Measurements from ENCODE around the gene GXYLT2.

Gene GXYLT2

GRCh38 chr3:72904163-72904562, 16.3 kb downstream of the GXYLT2 start:
- no peak for FAIRE-seq
- DNase-seq (ENCODE audit: insufficient read length, low spot score), result no peak
- TF ChIP-seq SPI1 (IDR thresholded peaks at IDR 0.05; ENCODE audit: low read depth, low read length), result no peak
- no peak for TF ChIP-seq TAF1 (IDR thresholded peaks at IDR 0.05; ENCODE audit: low read depth, low read length)
- TF ChIP-seq PAX5 (IDR thresholded peaks at IDR 0.05; ENCODE audit: insufficient read depth, low read length, severe bottlenecking), result no peak
- TF ChIP-seq POLR2A (IDR thresholded peaks at IDR 0.05; ENCODE audit: low read depth, low read length), result no peak
- no peak for TF ChIP-seq POLR2AphosphoS5 (IDR thresholded peaks at IDR 0.05; ENCODE audit: low read depth, low read length)
- TF ChIP-seq POU2F2 (IDR thresholded peaks at IDR 0.05; ENCODE audit: low read depth, low read length), result no peak

GRCh38 chr3:72906154-72906553, 18.3 kb downstream of the GXYLT2 start:
- TF ChIP-seq POLR2A (IDR thresholded peaks at IDR 0.05; ENCODE audit: low read depth, low read length) (no peak), POU2F2 (IDR thresholded peaks at IDR 0.05; ENCODE audit: low read depth, low read length) (no peak), PAX5 (IDR thresholded peaks at IDR 0.05; ENCODE audit: insufficient read depth, low read length, severe bottlenecking) (no peak), TAF1 (IDR thresholded peaks at IDR 0.05; ENCODE audit: low read depth, low read length) (no peak), POLR2AphosphoS5 (IDR thresholded peaks at IDR 0.05; ENCODE audit: low read depth, low read length) (no peak), SPI1 (IDR thresholded peaks at IDR 0.05; ENCODE audit: low read depth, low read length) (no peak)
- no peak for DNase-seq (ENCODE audit: insufficient read length, low spot score)
- FAIRE-seq, result no peak

GRCh38 chr3:72907131-72907711, 19.4 kb downstream of the GXYLT2 start:
- FAIRE-seq, result no peak
- TF ChIP-seq POLR2A (IDR thresholded peaks at IDR 0.05; ENCODE audit: low read depth, low read length) (no peak), POLR2AphosphoS5 (IDR thresholded peaks at IDR 0.05; ENCODE audit: low read depth, low read length) (no peak), SPI1 (IDR thresholded peaks at IDR 0.05; ENCODE audit: low read depth, low read length) (no peak), TAF1 (IDR thresholded peaks at IDR 0.05; ENCODE audit: low read depth, low read length) (no peak), PAX5 (IDR thresholded peaks at IDR 0.05; ENCODE audit: insufficient read depth, low read length, severe bottlenecking) (no peak), POU2F2 (IDR thresholded peaks at IDR 0.05; ENCODE audit: low read depth, low read length) (no peak)

DNA sequence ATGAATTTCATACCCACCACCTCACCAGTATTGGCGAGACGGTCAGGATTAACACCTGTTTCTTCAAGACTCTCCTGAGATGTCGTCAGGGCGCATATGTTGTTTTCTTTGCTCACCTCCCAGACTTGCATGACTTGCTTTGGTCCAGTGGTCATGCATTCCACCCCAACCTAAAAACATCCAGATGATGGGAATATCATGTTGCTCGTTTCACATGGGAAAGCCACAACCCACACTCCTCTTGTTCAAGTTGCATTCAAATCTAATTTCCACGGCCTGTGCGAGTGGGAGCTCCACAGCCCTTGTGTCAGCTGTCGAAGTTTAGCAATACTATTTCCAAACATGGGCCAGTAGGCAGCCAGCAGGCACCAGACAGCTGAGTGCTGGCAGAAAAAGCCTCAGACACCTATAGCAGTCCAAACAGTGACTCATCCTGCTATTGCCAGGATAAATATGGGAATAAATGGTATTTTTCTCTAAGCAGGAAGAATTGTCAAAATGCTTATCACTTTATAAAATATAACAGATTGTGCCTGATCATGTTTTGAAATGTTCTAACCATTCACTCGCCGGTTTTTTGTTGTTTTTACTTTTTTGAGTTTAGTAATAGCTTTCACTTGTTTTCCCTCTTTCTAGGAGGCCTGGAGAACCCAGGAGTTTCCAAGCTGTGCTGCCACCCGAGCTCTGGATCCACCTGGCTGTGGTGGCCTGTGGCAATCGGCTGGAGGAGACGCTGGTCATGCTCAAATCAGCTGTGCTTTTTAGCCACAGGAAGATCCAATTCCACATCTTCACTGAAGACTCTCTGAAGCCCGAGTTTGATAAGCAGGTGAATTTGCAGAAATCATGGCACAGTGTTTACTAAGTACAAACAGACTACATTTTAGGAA, 20.1 kb downstream of the GXYLT2 start:
- FAIRE-seq (no peak), DNase-seq (ENCODE audit: insufficient read length, low spot score) (no peak)

More at GRCh38 chr3:72907131-72907711, 19.4 kb downstream of the GXYLT2 start:
- DNase-seq (ENCODE audit: insufficient read length, low spot score), result no peak

DNA sequence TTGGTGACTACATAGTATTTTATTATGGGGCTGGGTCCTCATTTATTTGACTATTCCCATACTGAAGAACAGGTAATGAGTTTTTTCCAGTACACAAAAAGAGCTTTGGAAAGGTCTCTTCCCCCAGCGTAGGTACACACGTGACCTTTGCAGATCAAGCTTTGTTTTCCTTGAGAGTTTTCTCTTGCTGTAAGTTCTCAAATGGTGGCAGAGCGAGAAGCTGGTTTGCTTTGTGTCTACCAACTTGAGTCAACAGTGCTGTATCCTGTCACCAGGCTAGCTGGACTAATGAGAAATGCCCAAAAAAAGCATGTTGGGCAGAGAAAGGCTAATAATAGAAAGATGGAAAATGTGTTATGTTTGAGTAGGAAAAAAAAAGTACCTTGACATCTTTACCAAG, 21.7 kb downstream of the GXYLT2 start:
- no peak for TF ChIP-seq SPI1 (IDR thresholded peaks at IDR 0.05; ENCODE audit: low read depth, low read length)
- TF ChIP-seq POU2F2 (IDR thresholded peaks at IDR 0.05; ENCODE audit: low read depth, low read length), result no peak
- TF ChIP-seq PAX5 (IDR thresholded peaks at IDR 0.05; ENCODE audit: insufficient read depth, low read length, severe bottlenecking), result no peak
- TF ChIP-seq POLR2AphosphoS5 (IDR thresholded peaks at IDR 0.05; ENCODE audit: low read depth, low read length), result no peak
- TF ChIP-seq TAF1 (IDR thresholded peaks at IDR 0.05; ENCODE audit: low read depth, low read length), result no peak
- no peak for TF ChIP-seq POLR2A (IDR thresholded peaks at IDR 0.05; ENCODE audit: low read depth, low read length)
- DNase-seq (ENCODE audit: insufficient read length, low spot score) (no peak), FAIRE-seq (no peak)

More for the DNA sequence above, 20.1 kb downstream of the GXYLT2 start:
- TF ChIP-seq POLR2AphosphoS5 (IDR thresholded peaks at IDR 0.05; ENCODE audit: low read depth, low read length) (no peak), PAX5 (IDR thresholded peaks at IDR 0.05; ENCODE audit: insufficient read depth, low read length, severe bottlenecking) (no peak), POU2F2 (IDR thresholded peaks at IDR 0.05; ENCODE audit: low read depth, low read length) (no peak), SPI1 (IDR thresholded peaks at IDR 0.05; ENCODE audit: low read depth, low read length) (no peak), POLR2A (IDR thresholded peaks at IDR 0.05; ENCODE audit: low read depth, low read length) (no peak), TAF1 (IDR thresholded peaks at IDR 0.05; ENCODE audit: low read depth, low read length) (no peak)

DNA sequence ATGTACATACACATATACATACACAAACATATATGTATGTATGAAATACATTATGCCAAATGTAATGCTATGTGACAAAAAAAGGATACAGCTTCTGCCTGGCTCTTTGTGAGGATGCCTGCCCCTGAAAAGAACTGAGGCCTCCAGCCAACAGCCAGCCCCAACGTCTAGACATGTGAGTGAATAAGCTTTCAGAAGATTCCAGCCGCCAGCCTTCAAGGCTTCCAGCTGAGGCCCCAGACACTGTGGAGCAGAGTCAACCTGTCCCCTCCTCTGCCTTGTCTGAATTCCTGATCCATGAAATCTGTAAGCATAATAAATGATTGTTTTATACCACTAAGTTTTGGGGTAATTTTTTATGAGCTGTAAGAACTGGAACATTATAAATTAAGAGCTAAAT, 24.7 kb downstream of the GXYLT2 start:
- no peak for TF ChIP-seq TAF1 (IDR thresholded peaks at IDR 0.05; ENCODE audit: low read depth, low read length)
- no peak for TF ChIP-seq POLR2AphosphoS5 (IDR thresholded peaks at IDR 0.05; ENCODE audit: low read depth, low read length)
- TF ChIP-seq POLR2A (IDR thresholded peaks at IDR 0.05; ENCODE audit: low read depth, low read length), result no peak
- no peak for TF ChIP-seq POU2F2 (IDR thresholded peaks at IDR 0.05; ENCODE audit: low read depth, low read length)
- no peak for TF ChIP-seq SPI1 (IDR thresholded peaks at IDR 0.05; ENCODE audit: low read depth, low read length)
- no peak for TF ChIP-seq PAX5 (IDR thresholded peaks at IDR 0.05; ENCODE audit: insufficient read depth, low read length, severe bottlenecking)
- no peak for DNase-seq (ENCODE audit: insufficient read length, low spot score)
- FAIRE-seq, result no peak

DNA sequence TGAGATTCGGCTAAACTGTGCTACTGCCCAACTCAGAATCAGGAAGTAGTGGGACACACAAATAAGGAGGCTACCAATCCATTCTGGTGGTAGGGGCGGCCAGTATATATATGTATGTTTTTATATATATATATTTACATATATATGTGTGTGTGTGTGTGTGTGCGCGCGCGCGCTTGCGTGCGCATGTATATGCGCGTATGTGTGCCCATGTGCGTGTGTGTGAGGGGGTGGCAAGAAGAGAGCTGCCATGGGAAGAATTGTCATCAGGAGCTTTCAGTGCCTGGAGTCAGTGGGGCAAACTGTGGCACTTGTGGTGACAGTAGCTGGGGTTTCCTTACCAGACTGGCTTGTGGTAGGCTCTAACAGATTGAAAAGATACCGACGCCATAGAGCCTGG, 26.5 kb downstream of the GXYLT2 start:
- TF ChIP-seq SPI1 (IDR thresholded peaks at IDR 0.05; ENCODE audit: low read depth, low read length) (no peak), PAX5 (IDR thresholded peaks at IDR 0.05; ENCODE audit: insufficient read depth, low read length, severe bottlenecking) (no peak), POU2F2 (IDR thresholded peaks at IDR 0.05; ENCODE audit: low read depth, low read length) (no peak), POLR2A (IDR thresholded peaks at IDR 0.05; ENCODE audit: low read depth, low read length) (no peak), POLR2AphosphoS5 (IDR thresholded peaks at IDR 0.05; ENCODE audit: low read depth, low read length) (no peak), TAF1 (IDR thresholded peaks at IDR 0.05; ENCODE audit: low read depth, low read length) (no peak)
- FAIRE-seq, result no peak
- DNase-seq (ENCODE audit: insufficient read length, low spot score), result no peak

DNA sequence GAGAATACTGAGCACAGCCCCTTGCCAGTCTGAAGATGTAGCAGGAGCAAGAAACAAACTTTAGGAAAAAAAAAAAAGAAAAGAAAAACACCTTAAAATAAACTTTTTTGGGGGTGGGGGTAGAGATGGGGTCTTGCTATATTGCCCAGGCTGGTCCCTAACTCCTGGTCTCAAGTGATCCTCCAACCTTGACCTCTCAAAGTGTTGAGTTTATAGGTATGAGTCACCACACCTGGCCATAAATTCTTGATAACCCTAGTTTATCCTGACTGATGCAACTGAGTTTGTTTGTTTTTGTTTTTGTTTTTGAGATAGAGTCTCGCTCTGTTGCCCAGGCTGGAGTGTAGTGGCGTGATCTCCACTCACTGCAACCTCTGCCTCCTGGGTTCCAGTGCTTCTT, 28.4 kb downstream of the GXYLT2 start:
- TF ChIP-seq TAF1 (IDR thresholded peaks at IDR 0.05; ENCODE audit: low read depth, low read length), result no peak
- TF ChIP-seq POU2F2 (IDR thresholded peaks at IDR 0.05; ENCODE audit: low read depth, low read length), result no peak
- no peak for TF ChIP-seq POLR2A (IDR thresholded peaks at IDR 0.05; ENCODE audit: low read depth, low read length)
- TF ChIP-seq SPI1 (IDR thresholded peaks at IDR 0.05; ENCODE audit: low read depth, low read length), result no peak
- no peak for TF ChIP-seq POLR2AphosphoS5 (IDR thresholded peaks at IDR 0.05; ENCODE audit: low read depth, low read length)
- TF ChIP-seq PAX5 (IDR thresholded peaks at IDR 0.05; ENCODE audit: insufficient read depth, low read length, severe bottlenecking), result no peak
- FAIRE-seq, result no peak
- DNase-seq (ENCODE audit: insufficient read length, low spot score), result no peak

DNA sequence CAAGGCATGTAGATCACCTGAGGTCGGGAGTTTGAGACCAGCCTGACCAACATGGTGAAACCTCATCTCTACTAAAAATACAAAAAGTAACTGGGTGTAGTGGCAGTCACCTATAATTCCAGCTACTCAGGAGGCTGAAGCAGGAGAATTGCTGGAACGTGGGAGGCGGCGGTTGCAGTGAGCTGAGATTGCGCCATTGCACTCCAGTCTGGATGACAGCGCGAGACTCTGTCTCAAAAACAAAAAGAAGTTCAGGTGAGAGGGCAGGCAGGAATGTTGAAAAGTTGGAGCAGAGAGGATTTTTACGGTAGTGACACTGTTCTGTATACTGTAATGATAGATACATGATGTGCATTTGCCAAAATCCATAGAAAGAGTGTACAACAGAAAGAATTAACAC, 31.7 kb downstream of the GXYLT2 start:
- FAIRE-seq, result no peak
- no peak for DNase-seq (ENCODE audit: insufficient read length, low spot score)
- TF ChIP-seq POU2F2 (IDR thresholded peaks at IDR 0.05; ENCODE audit: low read depth, low read length), result no peak
- TF ChIP-seq POLR2A (IDR thresholded peaks at IDR 0.05; ENCODE audit: low read depth, low read length), result no peak
- no peak for TF ChIP-seq SPI1 (IDR thresholded peaks at IDR 0.05; ENCODE audit: low read depth, low read length)
- TF ChIP-seq PAX5 (IDR thresholded peaks at IDR 0.05; ENCODE audit: insufficient read depth, low read length, severe bottlenecking), result no peak
- TF ChIP-seq POLR2AphosphoS5 (IDR thresholded peaks at IDR 0.05; ENCODE audit: low read depth, low read length), result no peak
- no peak for TF ChIP-seq TAF1 (IDR thresholded peaks at IDR 0.05; ENCODE audit: low read depth, low read length)

Data from GM12891 (cell line).